HepG2 (cell line): Measurements from ENCODE around the gene AKIP1. TPM values are rescaled to one million over a fixed set of nuclear protein-coding genes. Genes with fewer than 3 reads are reported as not detected.
A peak's percentile ranks its signal among the peaks of the same experiment; 100 is the strongest.

ENCODE experiments used
- ATF1 ChIP-seq: IDR thresholded peaks from 2 replicates; pipeline ENCODE4 v1.6.1; 2016; ENCODE audit warnings: mild to moderate bottlenecking, control low read depth
- DDIT3 ChIP-seq: sonication (generic); formaldehyde crosslinking; IDR thresholded peaks from 2 replicates; pipeline ENCODE4 v1.4.0; 2020; ENCODE audit warnings: mild to moderate bottlenecking, missing genetic modification reagents
- HIVEP1 ChIP-seq: sonication (generic); formaldehyde crosslinking; IDR thresholded peaks from 2 replicates; pipeline ENCODE4 v1.4.0; 2020; ENCODE audit warnings: mild to moderate bottlenecking, missing genetic modification reagents
- MAFG ChIP-seq: sonication (generic); formaldehyde crosslinking; IDR thresholded peaks from 2 replicates; pipeline ENCODE4 v1.5.1; 2020; ENCODE audit warnings: mild to moderate bottlenecking, missing genetic modification reagents
- MED1 ChIP-seq: sonication (generic); formaldehyde crosslinking; IDR thresholded peaks from 2 replicates; pipeline ENCODE4 v1.4.0; 2020; ENCODE audit warnings: missing genetic modification reagents
- MEIS2 ChIP-seq: sonication (generic); formaldehyde crosslinking; IDR thresholded peaks from 2 replicates; pipeline ENCODE4 v1.9.0; 2021; ENCODE audit warnings: mild to moderate bottlenecking, missing genetic modification reagents
- NCOA1 ChIP-seq: sonication (generic); formaldehyde crosslinking; IDR thresholded peaks from 2 replicates; pipeline ENCODE4 v1.9.0; 2021; ENCODE audit warnings: missing genetic modification reagents
- NONO ChIP-seq, 2 experiments: fragments of 450-650 bp in 1 of 2; sonication (generic) in 1 of 2; formaldehyde crosslinking in 1 of 2; IDR thresholded peaks in 1 of 2; conservative IDR thresholded peaks in 1 of 2; 2 replicates each; pipeline versions ENCODE4 v1.6.1 to v1.8.0; 2017 to 2022; ENCODE audit warnings: mild to moderate bottlenecking in 1 of 2, missing genetic modification reagents in 1 of 2, moderate library complexity in 1 of 2
- PHB2 ChIP-seq: fragments of 450-650 bp; IDR thresholded peaks from 2 replicates; pipeline ENCODE4 v1.6.1; 2018; ENCODE audit not compliant: partially characterized antibody
- RAD51 ChIP-seq: fragments of 450-650 bp; IDR thresholded peaks from 2 replicates; pipeline ENCODE4 v1.6.1; 2016; ENCODE audit warnings: borderline replicate concordance
- RFXAP ChIP-seq: sonication (generic); formaldehyde crosslinking; IDR thresholded peaks from 2 replicates; pipeline ENCODE4 v1.4.0; 2020; ENCODE audit warnings: missing genetic modification reagents, borderline replicate concordance
- SALL1 ChIP-seq: sonication (generic); formaldehyde crosslinking; IDR thresholded peaks from 2 replicates; pipeline ENCODE4 v1.8.0; 2022; ENCODE audit warnings: mild to moderate bottlenecking, missing genetic modification reagents
- SOX13 ChIP-seq, 3 experiments: fragments of 450-650 bp in 1 of 3; sonication (generic) in 1 of 3; formaldehyde crosslinking in 1 of 3; IDR thresholded peaks in 2 of 3; conservative IDR thresholded peaks in 1 of 3; 2 replicates each; pipeline versions ENCODE4 v1.5.0 to v1.6.1; 2016 to 2020; ENCODE audit warnings: antibody characterized with exemption in 1 of 3, mild to moderate bottlenecking in 1 of 3, missing compliant biosample characterization in 1 of 3, missing genetic modification reagents in 1 of 3, moderate library complexity in 1 of 3
- TFDP2 ChIP-seq: sonication (generic); formaldehyde crosslinking; IDR thresholded peaks from 2 replicates; pipeline ENCODE4 v1.4.0; 2020; ENCODE audit warnings: missing genetic modification reagents
- U2AF1 ChIP-seq: fragments of 200-400 bp; formaldehyde crosslinking; optimal IDR thresholded peaks from 2 replicates; pipeline ENCODE3; 2017; ENCODE audit warnings: mild to moderate bottlenecking, low read depth, low read length
- ZFP36 ChIP-seq: fragments of 150-350 bp; IDR thresholded peaks from 2 replicates; pipeline ENCODE4 v1.6.1; 2018; ENCODE audit warnings: borderline replicate concordance, low read length, low read depth; ENCODE audit not compliant: partially characterized antibody
- ZNF280D ChIP-seq: sonication (generic); formaldehyde crosslinking; IDR thresholded peaks from 2 replicates; pipeline ENCODE4 v1.5.1; 2020; ENCODE audit warnings: mild to moderate bottlenecking, missing genetic modification reagents
- ZNF414 ChIP-seq: sonication (generic); formaldehyde crosslinking; IDR thresholded peaks from 2 replicates; pipeline ENCODE4 v1.5.0; 2020; ENCODE audit warnings: missing genetic modification reagents
- ZNF639 ChIP-seq: conservative IDR thresholded peaks from 2 replicates; pipeline ENCODE4 v1.6.1; 2018; ENCODE audit warnings: missing genetic modification reagents
- ZNF652 ChIP-seq: IDR thresholded peaks from 2 replicates; pipeline ENCODE4 v1.6.1; 2016; ENCODE audit warnings: low read depth, borderline replicate concordance
- ZNF703 ChIP-seq: sonication (generic); formaldehyde crosslinking; IDR thresholded peaks from 2 replicates; pipeline ENCODE4 v1.5.1; 2020; ENCODE audit warnings: missing genetic modification reagents, mild to moderate bottlenecking, moderate library complexity, borderline replicate concordance
- ZSCAN20 ChIP-seq: sonication (generic); formaldehyde crosslinking; IDR thresholded peaks from 2 replicates; pipeline ENCODE4 v1.4.0; 2020; ENCODE audit warnings: missing genetic modification reagents, mild to moderate bottlenecking, borderline replicate concordance
- ZSCAN25 ChIP-seq: sonication (generic); formaldehyde crosslinking; IDR thresholded peaks from 2 replicates; pipeline ENCODE4 v1.8.0; 2022; ENCODE audit warnings: mild to moderate bottlenecking, missing genetic modification reagents
- polyA plus RNA-seq, 8 experiments: library from polyadenylated mRNA; depleted of rRNA in 3 of 8; stranded (reverse) in 7 of 8; unstranded in 1 of 8; fragments of >200 nt; fragmentation: Illumina TruSeq in 4 of 8; extraction: Trizol in 4 of 8; gene quantifications; 2 replicates each; pipeline versions ENCODE4 v1.2.1 to v1.2.3, GENCODE V29; 2011 to 2016; ENCODE audit warnings: low read depth in 4 of 8, missing spikeins in 1 of 8, mixed read lengths in 1 of 8; ENCODE audit not compliant: insufficient read depth in 1 of 8
- total RNA-seq, 5 experiments: library from RNA; depleted of rRNA; stranded (reverse); fragments of >200 nt; fragmentation: Illumina TruSeq; extraction: Trizol; gene quantifications; 2 replicates each; pipeline ENCODE4 v1.2.3, GENCODE V29; 2016; ENCODE audit warnings: low read depth in 1 of 5

The AKIP1 gene
- total and polyA plus RNA-seq, 2 of the 13 experiments (the other 11 are each of a cell fraction or from before 2014, with no cell fraction given), result 10.0 to 20.3 TPM

DNA sequence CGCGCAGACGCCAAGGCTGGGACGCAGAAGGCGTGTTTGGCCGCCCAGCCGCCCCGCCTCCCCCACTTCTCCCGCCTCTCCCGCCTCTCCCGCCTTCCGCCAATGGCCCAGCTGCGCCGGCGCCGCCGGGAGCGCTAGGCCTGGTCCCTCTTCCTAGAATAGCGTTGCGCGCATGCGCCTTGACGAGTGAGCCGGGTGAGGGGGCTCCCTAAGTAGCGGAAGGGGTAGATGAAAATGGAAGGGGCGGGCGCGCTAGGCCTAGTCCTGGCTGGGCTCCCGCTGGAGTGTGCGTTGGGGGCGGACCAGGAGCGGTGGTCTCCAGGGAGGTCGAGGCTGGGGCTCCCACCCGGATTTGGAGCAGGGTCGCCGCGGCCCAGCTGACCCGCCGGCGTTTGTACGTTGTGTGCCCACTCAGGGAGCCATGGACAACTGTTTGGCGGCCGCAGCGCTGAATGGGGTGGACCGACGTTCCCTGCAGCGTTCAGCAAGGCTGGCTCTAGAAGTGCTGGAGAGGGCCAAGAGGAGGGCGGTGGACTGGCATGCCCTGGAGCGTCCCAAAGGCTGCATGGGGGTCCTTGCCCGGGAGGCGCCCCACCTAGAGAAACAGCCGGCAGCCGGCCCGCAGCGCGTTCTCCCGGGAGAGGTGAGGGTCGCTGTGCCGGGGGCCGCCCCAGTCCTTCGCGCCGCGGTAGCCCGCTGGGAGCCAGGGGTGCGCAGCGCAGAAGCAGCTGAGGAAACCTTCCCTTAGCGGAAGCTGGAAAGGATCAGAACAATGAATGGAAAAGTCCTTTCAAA, at the start of gene AKIP1 (continued):
- TF ChIP-seq MEIS2 (CRISPR knock-in tag) (no peak; the same call in 1 of the 2 replicates), ZSCAN20 (CRISPR knock-in tag) (0 out of 2 replicates have a peak, but pooled peaks have one; percentile 13), NONO (IDR thresholded peaks at IDR 0.05) (no peak), NONO (CRISPR knock-in tag; conservative IDR thresholded peaks at IDR 0.05) (0 out of 2 replicates have a peak, but pooled peaks have one; percentile 38), NCOA1 (no peak), HIVEP1 (CRISPR knock-in tag) (peak; percentile 92), MED1 (CRISPR knock-in tag) (no peak), SOX13 (IDR thresholded peaks at IDR 0.05) (no peak), SOX13 (CRISPR knock-in tag; conservative IDR thresholded peaks at IDR 0.05 in 1 of 2, IDR thresholded peaks at IDR 0.05 in 1 of 2) (no peak; a peak in 1 of 4 replicates), ZNF703 (CRISPR knock-in tag) (no peak; the same call in 1 of the 2 replicates), MAFG (no peak), ZNF639 (CRISPR knock-in tag) (no peak), TFDP2 (CRISPR knock-in tag) (peak; percentile 90), DDIT3 (no peak), ZNF414 (CRISPR knock-in tag) (no peak), U2AF1 (no peak), SALL1 (CRISPR knock-in tag) (peak; percentile 69), ZFP36 (no peak), RAD51 (no peak), ZNF280D (CRISPR knock-in tag) (peak; percentile 80; the same call in 1 of the 2 replicates), ZSCAN25 (CRISPR knock-in tag) (peak; percentile 35; the same call in 1 of the 2 replicates), ATF1 (CRISPR knock-in tag) (no peak), RFXAP (CRISPR knock-in tag) (no peak), ZNF652 (CRISPR knock-in tag) (no peak), PHB2 (no peak)
